ENCODE results near the gene RCBTB1.

RCBTB1 gene

GRCh38 chr13:49553888-49554287 is 31.5 kb downstream of the RCBTB1 start:
- no peak for DNase-seq

GRCh38 chr13:49550942-49551644 is 34.3 kb downstream of the RCBTB1 start:
- DNase-seq = no peak

- no peak for DNase-seq
Measured at GRCh38 chr13:49549289-49549688, 36.1 kb downstream of the RCBTB1 start.

GRCh38 chr13:49546561-49546960 is 38.8 kb downstream of the RCBTB1 start:
- no peak for DNase-seq

- DNase-seq = no peak
Measured at GRCh38 chr13:49545661-49546060, 39.7 kb downstream of the RCBTB1 start.

- no peak for DNase-seq
Measured at GRCh38 chr13:49543656-49544055, 41.7 kb downstream of the RCBTB1 start.

GRCh38 chr13:49540552-49540951 is 44.8 kb downstream of the RCBTB1 start:
- DNase-seq = peak in 1 of 2 donors; percentile 18

- no peak for DNase-seq
Measured at GRCh38 chr13:49539746-49540145, 45.6 kb downstream of the RCBTB1 start.

GRCh38 chr13:49539313-49539712 is 46.0 kb downstream of the RCBTB1 start:
- no peak for DNase-seq

- no peak for DNase-seq
Measured at GRCh38 chr13:49538404-49538803, 47.0 kb downstream of the RCBTB1 start.

GRCh38 chr13:49536144-49536873 is 49.0 kb downstream of the RCBTB1 start:
- no peak for DNase-seq

GRCh38 chr13:49533591-49534269 is 51.6 kb downstream of the RCBTB1 start:
- DNase-seq = no peak

- DNase-seq = no peak
Measured at GRCh38 chr13:49533011-49533410, 52.3 kb downstream of the RCBTB1 start.

GRCh38 chr13:49532593-49532992 is 52.8 kb downstream of the RCBTB1 start:
- DNase-seq = no peak

- peak; percentile 9 to 19 for DNase-seq
Measured at GRCh38 chr13:49530457-49530856, 54.9 kb downstream of the RCBTB1 start.

- DNase-seq = no peak
Measured at GRCh38 chr13:49528161-49528560, 57.2 kb downstream of the RCBTB1 start.

- DNase-seq = no peak
Measured at GRCh38 chr13:49527123-49527522, 58.2 kb downstream of the RCBTB1 start.

GRCh38 chr13:49524740-49525501 is 60.4 kb downstream of the RCBTB1 start:
- DNase-seq = no peak

GRCh38 chr13:49521224-49521623 is 64.1 kb downstream of the RCBTB1 start:
- DNase-seq = no peak

GRCh38 chr13:49517461-49517860 is 67.9 kb downstream of the RCBTB1 start:
- peak in 1 of 2 donors; percentile 23 for DNase-seq

- no peak for DNase-seq
Measured at GRCh38 chr13:49516467-49516866, 68.9 kb downstream of the RCBTB1 start.

GRCh38 chr13:49512578-49512977 is 72.8 kb downstream of the RCBTB1 start:
- DNase-seq = no peak

GRCh38 chr13:49503951-49504350 is 81.4 kb downstream of the RCBTB1 start:
- no peak for DNase-seq

All from CD4-positive, alpha-beta T cell treated with Interferon alpha-2 for 1 hour (primary cell).